ENCODE measurements around the gene SERINC1.
A peak's percentile ranks its signal among the peaks of the same experiment; 100 is the strongest.
"Not testable (repeated sequence)": the region's sequence is repeated elsewhere in the genome, so short reads cannot be mapped to it uniquely, and the experiment has no call there.

Gene SERINC1

DNA sequence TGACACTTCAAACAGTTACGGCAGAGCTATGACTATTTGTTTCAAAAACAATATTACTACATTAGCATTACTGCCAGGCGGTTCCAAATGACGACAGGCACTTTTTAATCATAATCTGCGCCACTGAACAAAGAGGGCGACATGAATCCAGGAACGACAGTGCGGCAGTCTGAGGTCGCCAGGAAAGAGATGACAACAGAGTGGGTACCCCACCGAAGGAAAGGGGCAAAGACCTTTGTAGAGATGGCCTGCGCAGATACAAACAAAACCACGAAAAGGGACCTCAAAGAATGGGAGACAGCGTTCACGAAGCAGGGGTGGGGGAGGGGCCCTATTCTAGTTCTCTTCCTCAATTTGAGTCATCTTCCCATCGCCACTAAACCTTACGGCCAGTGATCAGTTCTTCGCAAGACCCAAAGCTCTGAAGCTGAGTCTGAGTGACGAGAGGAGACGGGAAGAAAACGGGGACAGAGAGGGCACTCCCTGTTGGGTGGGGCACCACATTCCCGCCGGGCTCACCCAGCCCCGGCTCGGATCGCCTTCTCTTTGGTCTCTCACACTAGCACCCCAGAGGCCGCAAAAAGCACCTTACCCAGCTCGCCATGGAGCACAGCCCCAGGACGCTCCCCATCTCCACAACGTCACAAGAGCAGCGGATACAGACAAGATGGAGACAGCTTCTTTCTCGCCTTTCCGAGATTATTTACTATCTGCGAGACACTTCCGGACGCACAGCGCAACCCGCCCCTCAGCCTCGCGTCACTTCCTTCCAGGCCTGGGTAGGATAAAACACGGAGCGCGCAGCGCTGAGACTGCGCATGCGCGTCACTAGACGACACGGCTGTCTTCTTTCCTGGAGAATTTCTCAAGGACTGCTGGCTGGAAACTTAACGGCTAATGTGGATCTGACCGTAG, at the start of gene SERINC1:
Gene SERINC1 (minus strand): TSS at position 701 of the 915 bp plus-strand sequence. CDS start 70 bp downstream, at position 631.
- DNase-seq = peak; percentile 85

DNA sequence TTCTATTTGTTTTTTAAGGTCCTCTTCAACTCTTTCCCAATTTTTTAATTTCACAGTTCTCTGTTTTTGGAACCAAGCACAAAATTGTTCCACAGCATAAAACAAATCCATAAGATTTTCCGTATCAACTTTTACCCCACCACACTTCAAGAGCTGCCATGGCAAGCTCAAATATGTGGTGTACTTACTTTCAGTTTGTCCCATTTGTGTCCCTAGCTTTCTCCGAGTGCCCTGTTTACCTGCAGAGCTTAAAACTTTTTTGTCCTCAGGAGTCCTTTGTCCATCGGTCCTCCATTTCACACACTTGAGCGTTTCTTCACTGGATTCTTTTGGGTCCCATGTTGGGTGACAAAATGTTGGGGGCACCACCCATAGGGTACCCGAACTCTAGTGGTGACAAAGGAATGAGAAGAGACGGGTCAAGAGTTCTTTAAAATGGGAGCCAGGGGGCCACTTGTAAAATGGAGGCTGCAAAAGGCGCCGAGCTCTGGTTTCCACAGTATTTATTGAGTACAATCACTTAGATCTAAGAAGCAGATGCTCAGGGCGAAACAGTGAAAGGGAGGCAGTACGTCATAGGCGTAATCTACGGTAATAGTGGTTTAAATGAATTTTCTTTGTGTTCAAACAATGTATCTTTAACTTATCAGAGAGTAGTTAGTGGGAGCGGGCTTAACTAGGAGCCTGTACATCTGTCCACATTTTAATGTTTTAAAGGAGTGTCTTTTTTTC, 39.8 kb upstream of the SERINC1 start:
- no peak for DNase-seq

DNA sequence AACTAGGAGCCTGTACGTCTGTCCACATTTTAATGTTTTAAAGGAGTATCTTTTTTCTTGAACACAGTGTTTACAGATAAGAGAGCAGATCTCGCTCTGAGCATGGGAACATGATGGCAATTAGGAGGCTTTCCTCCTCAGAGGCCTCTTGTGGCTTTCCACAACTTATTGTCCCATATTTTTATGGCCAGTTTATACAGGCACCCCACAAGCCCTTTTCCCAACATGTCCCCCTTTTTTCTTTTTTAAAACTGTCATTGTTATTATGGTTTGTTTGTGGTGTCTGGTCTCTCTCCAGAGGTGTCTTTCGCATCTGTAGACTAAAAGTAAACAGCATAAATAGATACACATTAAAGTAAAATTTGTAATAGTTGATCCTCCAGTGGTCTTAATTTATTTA, 33.6 kb upstream of the SERINC1 start:
- DNase-seq = not testable (repeated sequence)

DNA sequence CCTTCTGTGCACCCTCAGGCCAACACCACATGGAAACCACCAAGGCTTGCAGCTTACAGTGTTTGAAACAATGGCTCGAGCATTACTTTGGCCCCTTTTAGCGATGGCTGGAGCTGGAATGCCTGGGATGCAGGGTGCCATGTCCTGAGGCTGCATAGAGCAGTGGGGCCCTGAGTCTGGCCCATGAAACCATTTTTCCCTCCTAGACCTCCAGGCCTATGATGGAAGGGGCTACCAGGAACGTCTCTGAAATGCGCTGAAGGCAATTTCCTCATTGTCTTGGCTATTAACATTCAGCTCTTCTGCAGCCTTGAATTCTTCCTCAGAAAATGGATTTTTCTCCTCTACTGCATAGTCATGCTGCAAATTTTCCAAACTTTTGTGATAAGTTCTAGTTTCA, 29.9 kb upstream of the SERINC1 start:
- no peak for DNase-seq

DNA sequence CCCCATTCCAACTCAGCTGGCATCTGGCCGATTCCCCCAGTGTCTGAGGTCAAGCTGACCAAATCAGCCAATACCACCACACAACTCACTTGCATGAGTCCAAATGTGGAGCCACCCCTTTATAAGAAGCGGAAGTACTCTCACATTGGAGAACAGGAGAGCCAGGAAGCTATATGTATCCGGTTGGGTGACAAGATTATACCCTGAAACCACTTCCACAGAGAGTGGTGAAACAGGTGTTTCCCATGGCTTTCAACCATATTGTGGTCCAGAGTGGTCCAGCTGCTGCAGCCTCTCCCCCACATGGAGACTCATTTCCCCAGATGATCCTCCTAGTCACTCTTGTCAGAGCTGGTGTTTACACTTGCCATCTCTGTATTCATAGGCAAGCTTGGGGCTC, 24.0 kb upstream of the SERINC1 start:
- DNase-seq = no peak

DNA sequence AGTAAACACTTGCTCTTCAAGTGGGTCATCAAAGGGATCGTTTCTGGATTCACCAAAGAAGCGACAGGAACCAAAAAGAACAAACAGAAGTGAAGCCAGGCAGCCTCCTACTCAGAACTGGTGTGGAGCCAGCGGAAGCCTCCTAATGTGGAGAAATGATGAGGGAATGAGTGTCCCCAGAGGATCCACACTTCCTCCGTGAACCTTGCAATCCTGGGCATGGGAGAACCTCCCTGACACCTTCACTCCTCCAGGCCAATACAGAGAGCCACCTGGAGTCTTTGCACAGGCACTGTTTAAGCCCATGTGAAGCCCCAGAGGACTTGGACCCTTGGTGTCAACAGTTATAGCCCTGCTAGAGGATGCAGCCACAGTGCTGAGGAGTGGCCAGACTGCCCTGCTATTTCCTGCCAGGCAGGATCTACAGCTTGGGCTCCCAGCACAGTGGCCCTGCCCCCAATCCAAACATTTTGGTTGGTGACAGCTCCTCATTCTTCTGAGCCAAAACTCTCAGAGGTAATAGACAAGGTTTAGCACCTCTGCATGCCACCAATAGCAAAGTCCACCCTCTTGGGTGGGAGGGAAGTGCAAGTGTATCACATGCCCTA, 23.2 kb upstream of the SERINC1 start:
- DNase-seq = no peak

DNA sequence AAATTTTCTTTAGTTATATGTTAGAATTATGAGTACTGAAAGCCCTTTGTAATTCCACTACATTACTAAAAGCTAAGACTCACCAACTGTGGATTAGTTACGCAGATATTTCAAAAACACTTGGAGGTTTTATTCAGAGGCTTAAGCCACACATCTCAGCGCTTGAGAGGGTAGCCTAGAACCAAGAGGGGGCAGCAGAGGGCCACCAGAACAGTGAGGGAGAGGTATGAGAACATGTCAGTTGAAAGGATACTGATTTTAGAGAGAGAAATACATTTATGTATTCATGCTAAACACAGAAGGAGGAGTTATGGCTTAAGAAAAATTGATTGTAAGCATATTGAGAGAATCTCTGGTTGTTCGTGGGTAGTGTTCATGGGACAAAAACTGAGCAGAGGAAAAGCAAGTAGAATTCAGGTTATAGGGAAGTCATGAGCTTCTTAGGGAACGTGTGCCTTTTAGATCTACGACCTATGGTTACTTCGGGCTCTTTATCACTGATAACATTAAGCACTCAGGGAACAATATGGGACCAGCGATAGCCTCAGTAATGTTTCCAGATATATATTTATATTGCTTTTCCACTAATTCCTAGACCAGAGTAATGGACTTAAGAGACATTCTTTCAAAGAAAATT, 20.4 kb upstream of the SERINC1 start:
- DNase-seq = peak; percentile 30

DNA sequence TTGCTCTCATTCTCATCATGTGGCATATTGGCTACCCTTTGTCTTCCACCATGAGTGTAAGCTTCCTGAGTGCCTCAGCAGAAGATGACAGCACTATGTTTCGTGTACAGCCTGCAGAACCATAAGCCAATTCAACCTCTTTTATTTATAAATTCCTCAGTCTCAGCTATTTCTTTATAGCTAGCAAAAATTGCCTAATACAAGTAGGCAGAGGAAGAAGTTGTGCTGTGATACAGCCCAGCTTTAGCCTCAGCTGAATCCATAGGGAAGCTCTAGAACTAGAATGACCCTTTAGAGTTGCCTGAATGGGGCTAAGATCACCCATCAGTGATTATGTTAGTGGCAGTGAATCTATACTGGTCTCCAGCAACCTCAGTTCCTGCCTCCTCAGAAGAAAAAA, 19.0 kb upstream of the SERINC1 start:
- no peak for DNase-seq

DNA sequence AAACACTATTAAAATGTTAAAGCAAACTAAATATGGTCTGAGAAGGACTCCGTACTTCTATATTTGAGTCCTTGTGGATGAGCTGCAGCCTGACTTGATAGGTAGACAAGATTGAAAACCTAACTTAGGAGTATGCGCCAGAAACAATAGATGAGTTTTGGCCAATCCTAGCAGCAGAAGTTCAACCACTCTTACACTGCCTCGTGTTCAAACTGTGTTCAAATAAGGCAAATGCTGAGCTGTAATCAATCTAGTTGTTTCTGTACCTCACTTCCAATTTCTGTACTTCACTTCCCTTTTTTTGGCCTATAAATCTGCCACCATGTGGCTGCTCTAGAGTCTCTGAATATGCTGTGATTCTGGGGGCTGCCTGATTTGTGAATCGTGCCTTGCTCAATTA, 13.2 kb upstream of the SERINC1 start:
- no peak for DNase-seq

DNA sequence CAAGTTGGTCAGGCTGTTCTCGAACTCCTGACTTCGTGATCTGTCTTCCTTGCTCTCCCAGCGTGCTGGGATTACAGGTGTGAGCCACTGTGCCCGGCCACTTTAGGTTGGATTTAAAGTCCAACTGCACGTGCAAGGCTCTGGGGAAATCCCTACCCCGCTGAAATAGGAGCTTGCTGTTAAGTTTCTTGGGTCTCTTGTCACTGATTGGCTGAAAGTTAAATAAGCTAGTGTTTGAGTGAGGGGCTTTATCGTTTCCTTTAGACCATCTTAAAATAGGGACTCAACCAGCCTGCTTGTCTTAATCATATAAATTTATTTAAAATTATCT, 11.1 kb upstream of the SERINC1 start:
- no peak for DNase-seq

DNA sequence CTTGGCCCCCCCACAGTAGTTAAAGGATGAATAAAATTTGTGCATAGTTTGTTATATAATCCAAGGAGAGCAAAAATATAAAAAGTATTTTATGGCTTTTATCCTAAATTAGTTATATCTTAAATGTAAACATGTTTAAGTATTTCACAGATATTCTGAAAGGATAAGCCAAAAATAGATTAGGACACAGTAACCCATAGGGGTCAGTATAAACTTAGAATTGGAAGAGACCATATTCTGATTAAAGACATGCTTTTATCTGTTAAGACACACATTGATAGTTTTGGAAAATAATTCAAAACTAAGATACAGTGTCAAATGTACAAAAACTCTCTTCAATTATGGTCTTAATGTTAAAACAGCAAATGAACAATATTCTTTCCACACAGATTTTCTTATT, 4.5 kb upstream of the SERINC1 start:
- DNase-seq = peak; percentile 0

DNA sequence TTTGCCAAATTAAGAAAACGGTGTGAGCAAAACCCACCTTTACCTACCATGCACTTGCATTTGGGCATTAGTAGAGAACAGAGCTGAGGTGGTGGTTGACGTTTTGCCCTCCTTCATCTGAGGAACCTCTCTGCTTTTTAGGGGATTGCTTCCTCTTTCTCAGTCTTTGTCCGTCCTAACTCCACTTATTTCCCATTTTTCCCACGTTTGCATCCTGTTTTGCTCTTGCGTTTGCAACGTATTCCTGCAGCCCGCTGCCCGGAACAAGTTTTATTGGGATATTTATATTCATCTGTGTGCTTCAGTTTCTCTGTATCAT, 374 bp upstream of the SERINC1 start:
- DNase-seq = no peak

DNA sequence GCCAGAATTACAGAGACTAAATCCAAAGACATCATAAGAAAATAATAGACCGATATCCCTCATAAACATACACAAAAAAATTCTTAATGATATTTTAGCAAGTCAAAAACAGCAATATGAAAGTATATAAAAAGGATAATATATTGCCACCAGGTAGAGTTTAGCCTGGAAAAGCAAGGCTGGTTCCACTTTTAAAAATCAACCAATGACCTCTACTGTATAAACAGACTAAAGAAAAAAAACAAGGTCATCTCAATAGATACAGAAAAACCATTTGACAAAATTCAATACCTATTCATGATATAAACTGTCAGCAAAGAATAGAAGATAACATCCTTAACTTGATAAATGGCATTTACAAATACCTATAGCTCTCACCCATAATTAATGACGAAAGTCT, 9.7 kb downstream of the SERINC1 start:
- DNase-seq = no peak

DNA sequence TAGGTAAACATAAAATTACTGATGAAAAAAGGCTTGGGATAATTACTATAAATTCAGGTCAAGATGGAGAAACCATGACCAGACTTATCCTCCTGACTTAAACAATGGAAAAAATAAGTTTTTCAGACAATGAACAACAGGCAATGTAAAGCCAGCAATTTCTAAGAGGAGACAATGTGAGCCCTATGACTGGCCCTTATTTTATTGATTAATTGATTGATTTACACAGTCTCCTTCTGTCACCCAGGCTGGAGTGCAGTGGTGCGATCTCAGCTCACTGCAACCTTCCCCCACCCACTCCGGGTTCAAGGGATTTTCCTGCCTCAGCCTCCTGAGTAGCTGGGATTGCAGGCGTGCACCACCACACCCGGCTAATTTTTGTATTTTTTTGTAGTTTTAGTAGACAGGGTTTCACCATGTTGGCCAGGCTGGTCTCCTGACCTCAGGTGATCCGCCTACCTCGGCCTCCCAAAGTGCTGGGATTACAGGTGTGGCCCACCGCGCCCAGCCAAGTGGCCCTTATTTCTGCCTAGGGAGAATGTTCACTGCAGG, 11.7 kb downstream of the SERINC1 start:
- not testable (repeated sequence) for DNase-seq

DNA sequence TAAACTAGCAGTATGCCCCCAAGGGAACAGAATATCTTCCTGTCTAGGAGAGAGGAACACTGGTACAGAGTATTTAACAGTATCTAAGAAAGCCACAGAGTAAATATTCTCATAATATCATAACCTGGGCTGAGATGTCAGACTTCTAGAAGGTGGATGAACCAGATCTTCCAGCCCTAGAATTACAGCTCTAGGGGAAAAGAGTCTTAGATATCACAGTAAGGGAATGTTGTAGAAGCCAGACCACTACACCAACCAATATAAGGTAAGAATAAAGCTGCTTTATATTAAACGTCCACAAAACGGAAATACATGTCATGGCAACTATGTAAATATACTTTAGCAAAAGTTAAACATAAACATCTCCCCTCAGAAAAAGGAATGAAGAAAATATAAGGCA, 12.4 kb downstream of the SERINC1 start:
- no peak for DNase-seq

DNA sequence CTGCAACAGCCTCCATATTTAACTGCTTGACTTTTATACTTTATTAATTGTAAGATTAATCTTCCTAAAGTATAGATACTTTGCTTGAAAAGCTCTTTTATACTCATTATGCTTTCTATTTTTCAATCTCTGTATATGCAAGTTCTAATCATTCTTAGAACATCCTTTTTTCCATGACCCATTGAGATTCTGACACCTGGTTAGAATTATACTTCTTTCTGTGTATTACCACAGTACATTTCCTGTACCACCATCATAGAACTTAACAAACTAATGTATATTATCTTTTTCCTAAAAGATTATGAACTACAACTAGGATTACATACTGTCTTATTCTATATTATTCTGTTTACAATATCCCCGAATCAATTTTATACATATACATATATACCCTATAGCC, 13.5 kb downstream of the SERINC1 start:
- no peak for DNase-seq

DNA sequence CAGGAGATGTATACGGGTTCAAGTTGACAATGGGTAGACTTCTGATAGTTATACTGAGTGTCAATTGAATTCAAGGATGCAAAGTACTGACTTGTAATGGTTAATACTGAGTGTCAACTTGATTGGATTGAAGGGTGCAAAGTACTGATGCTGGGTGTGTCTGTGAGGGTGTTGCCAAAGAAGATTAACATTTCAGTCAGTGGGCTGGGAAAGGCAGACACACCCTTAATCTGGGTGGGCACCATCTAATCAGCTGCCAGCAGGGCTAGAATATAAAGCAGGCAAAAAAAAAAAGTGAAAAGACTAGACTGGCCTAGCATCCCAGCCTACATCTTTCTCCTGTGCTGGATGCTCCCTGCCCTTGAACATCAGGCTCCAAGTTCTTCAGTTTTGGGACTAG, 16.5 kb downstream of the SERINC1 start:
- DNase-seq = not testable (repeated sequence)

DNA sequence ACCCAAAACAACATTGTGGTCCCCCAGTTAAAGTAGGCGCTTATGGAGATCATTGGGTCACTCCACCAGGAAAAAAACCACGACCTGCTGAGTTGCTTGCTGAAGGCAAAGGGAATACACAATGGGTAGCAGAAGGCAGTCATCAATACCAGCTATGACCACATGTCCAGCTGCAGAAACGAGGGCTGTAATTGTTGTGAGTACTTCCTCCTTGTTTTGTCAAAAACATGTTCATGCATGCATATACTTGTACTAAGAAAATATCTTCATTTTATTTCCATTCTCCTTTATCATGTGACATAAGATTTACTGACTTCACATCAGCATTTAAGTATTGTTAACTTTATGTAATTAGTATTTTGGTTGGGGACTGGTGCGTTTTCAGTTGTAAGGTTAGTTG, 16.9 kb downstream of the SERINC1 start:
- no peak for DNase-seq

DNA sequence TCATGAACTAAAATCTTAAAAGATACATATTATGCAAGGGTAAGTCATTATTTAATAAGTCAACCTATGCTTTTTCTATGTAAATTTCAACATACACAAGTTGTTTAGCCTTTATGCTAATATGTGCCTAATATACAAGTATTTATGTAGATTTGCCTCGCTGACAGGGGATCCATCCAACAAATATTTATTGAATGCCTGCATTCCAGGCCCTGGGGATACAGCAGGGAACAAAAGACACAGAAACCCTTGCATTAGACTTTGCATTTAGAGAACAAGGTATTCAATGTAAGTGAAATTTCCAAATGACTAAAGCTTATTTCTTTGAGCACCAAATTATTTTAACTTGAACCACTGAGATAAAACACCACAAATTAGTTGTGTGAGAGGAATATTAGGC, 19.1 kb downstream of the SERINC1 start:
- no peak for DNase-seq

DNA sequence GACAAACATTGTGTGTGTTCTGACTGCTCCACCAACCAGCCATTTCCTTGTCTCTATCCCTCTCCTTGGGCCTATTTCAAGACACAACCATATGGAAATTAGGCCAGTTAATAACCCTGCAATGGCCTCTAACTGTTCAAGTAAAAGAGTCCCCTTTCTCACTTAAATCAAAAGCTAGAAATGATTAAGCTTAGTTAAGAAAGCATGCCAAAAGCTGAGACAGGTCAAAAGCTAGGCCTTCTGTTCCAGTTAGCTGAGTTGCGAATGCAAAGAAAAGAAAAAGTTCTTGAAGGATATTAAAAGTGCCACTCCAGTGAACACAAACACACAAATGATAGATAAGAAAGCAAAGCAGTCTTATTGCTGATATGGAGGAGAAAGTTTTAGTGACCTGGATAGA, 22.5 kb downstream of the SERINC1 start:
- no peak for DNase-seq

DNA sequence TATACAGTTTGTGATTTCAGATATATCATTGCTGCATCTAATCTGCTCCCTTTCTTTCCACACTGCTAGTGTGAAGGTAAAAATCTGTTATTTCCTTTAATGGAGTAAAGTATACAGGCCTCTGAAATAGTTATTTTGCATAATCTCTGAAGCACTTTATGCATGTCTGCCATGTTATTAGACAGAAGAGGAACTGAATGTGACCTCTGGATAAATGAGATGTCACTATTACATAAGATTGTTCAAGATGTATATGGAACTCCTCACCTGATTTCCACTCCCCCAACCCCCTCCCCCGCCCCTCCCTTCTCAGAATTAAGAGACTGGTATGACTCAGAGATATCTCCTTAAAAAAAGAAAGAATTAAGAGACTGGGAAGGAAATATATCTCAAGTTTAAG, 26.3 kb downstream of the SERINC1 start:
- DNase-seq = no peak

DNA sequence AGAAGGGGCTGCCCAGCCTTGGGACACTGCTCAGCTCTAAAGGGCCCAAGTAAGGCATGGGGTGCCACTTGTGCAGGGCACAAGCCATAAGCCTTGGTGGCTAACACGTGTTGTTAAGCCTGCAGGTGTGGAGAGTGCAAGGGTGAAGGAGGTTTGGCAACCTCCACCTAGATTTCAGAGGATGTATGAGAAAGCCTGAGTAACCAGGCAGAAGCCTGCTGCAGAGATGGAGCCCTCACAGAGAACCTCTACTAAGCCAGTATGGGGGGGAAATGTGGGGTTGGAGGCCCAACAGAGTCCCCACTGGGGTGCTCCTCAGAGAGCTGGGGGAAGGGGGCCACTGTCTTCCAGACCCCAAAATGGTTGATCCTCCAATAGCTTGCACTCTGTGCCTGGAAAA, 32.6 kb downstream of the SERINC1 start:
- DNase-seq = no peak

DNA sequence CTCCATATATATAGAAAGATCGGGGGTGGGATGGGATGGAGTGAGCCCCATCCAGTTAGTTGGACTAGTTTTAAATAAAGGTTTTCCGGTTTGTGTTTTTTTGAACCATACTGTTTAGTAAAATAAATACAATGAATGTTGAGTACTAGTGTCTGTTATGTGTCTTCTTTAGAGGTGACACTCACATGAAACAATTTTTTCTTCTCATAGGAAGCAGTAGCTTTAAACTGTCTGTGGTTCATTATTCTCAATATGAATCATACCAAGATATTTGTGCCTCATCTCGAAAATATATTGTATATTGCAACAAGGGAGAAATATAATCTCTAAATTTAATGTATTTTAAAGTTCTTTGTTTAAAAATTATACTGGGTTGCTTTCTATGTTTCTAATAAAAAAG, 38.8 kb downstream of the SERINC1 start:
- DNase-seq = no peak

All from NCI-H446 treated with DMSO at 0.1 percent for 48 hours (cell line).